Sciatic nerve (tissue), 2 donors: ENCODE results near the gene LRP1B. TPM values are rescaled to one million over a fixed set of nuclear protein-coding genes. Genes with fewer than 3 reads are reported as not detected.
"Not testable (repeated sequence)": the region's sequence is repeated elsewhere in the genome, so short reads cannot be mapped to it uniquely, and the experiment has no call there.

ENCODE experiments used
- ATAC-seq: fragments of 200-7000 bp; cut with Tn5 transposase; one replicate; pipeline ENCODE4 v1.9.1; 2020; ENCODE audit warnings: mild to moderate bottlenecking, moderate library complexity
- DNase-seq: peaks from one replicate; pipeline ENCODE4 v3.0.0-alpha.2; 2020; ENCODE audit warnings: low spot score
- intact Hi-C: fragments of 100-400 bp; cut with DNase I; formaldehyde crosslinking; loops from one replicate; pipeline ENCODE4 v1.14.2; 2022
- total RNA-seq: library from RNA; stranded (reverse); fragmentation: NEBNext Ultra II Directional; extraction: Animal tissue kit (Norgen Biotek cat#: 25700); gene quantifications from one replicate; pipeline ENCODE4 v1.2.1, GENCODE V29; 2021
- donor health status: DM: no; HTN: no; CAD: no.
- donor health status: DM: no; HTN: no; CAD: no.

Gene LRP1B
- total RNA-seq, 1 donor from 2014 or later: 0.62 TPM

DNA sequence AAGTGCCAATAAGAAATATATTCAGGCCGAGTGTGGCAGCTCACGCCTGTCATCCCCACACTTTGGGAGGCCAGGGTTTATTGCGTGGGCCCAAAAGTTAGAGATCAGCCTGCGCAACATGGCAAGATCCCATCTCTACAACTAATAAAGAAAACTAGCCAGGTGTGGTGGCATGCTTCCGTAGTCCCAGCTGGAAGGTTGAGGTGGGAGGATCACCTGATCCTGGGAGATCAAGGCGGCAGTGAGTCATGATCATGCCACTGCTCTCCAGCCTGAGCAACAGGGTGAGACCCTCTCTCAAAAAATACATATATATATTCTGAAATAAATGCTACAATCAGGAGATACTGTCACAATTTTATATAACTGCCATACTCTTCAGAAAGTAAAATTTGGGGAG, 1745.9 kb downstream of the LRP1B start:
- intact Hi-C loops: no loop called here
- no peak for DNase-seq
- no peak for ATAC-seq

DNA sequence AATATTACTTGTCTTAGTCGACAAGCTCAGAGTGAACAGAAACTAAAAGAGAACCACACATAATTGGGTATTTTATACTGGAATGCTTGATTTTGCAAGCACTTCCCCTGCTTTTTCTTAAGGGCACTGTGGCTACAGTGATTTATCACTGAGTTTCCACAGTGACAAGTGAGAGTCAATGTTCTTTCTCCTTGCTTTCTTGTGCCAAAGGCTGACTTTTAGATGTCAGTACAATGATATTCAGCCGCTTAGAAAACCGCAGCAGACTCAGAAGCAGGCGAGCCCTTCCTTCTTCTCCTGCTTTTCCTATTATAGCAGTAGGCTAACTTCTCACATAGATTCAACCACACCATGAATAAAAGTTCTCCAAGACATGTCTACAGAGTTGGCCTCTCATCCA, 1747.0 kb downstream of the LRP1B start:
- no peak for DNase-seq
- intact Hi-C loops: no loop called here
- no peak for ATAC-seq

DNA sequence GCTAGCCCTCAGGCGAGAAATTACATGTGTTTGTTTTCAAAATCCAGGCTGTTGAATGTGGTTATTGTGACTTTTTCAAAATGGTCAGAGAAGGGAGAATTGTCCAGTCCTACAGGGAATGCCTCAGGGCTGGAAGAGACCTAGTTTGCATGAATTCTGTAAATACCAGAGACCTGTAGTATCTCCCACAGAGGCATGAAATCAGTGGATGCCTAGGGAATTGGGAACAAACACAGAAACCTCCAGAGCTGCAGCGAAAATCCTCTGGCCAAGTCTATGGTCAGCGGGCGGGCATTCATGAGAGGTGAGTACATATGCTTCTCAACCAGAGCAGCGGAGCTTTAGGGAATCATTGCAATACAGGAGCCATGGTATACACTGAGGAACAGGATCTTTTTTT, 1754.1 kb downstream of the LRP1B start:
- no peak for DNase-seq
- intact Hi-C loops: no loop called here
- ATAC-seq: peak; percentile 45

DNA sequence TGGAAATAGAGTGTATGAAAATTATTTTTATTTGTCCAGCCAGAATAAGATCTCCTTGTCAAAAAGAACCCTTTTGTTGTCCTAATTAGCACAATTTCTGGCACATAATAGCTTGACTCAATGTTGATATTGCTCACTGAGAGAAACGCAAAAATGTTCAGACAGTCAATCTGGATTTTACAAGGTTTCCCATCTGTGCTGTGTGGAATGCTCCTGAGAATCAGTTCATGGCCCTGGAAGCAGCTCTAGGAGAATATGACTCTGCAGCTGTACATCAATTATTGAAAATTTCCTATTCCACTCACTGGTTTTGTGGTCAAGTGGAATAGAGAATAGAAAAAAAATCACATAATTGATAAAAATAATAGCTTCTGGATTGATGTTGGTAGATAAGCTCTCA, 1767.7 kb downstream of the LRP1B start:
- intact Hi-C loops: no loop called here
- ATAC-seq (no peak), DNase-seq (no peak)

DNA sequence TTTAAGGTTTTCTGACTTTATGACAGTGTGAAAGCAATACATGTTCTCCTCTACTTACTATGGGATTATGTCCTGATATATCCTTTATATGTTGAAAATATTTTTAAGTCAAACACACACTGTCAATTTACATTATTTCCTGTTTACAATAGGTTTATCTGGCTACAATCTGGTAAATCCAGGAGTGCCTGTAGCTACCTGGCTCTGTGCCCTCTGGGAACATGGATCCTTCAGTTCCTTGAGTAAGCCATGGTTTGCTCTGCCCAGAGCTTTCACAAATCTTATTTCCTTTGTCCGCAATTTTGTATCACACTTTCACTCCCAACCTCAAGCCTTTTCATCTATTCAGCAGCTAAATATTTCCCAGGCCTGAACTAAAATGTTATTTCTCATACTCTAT, 1768.5 kb downstream of the LRP1B start:
- DNase-seq (no peak), ATAC-seq (no peak)
- intact Hi-C loops: no loop called here

DNA sequence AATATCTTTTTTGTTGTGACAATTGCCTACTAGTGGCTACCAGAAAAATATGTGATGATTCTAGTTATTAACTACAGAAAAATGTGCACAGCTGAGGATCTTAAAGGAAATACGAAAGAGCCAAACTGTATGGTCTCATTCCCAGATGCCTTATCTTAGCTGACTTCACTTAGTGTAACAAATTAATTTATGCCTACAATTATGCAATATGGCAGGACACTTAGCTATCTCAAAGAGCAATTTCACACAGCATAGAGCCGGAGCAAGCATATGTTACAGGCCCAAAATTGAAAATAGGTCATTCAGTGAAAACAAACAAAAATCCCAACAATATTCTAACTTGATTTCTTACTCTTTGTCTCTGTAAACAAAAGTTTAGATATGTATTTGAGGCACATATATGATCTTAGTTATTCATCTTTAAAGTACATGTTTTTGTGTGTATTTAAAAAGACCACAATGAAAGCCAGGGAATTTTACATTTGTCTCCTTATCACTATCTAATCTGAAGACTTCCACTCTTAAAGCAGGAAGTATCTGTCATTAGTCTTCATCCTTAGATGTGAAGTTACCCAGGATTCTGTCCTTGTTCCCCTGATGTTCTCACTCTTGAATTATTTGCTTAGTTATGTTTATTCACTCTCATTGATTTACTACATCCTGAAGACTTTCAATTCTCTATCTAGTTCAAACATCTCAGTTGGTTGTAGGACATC, 1771.6 kb downstream of the LRP1B start:
- intact Hi-C loops: no loop called here
- ATAC-seq: no peak
- no peak for DNase-seq

DNA sequence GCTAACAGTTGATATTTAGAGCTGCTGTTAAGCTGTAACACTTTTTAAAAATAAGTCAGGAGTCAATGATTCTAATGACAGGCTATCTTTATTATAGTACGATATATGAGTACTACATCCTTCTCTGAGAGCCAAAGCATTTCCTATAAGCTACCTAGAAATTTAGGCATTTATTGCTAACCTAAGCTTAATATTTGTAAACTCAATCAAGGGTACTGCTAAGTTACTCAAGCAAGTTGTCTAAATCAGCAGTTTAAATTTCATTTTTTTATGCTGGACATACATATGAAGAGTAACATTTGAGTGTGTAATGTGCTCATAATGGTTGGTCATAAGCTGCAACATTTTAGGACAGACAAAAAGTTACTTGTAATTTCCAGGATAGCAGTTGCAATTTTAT, 1774.1 kb downstream of the LRP1B start:
- intact Hi-C loops: no loop called here
- ATAC-seq: no peak
- DNase-seq: no peak

DNA sequence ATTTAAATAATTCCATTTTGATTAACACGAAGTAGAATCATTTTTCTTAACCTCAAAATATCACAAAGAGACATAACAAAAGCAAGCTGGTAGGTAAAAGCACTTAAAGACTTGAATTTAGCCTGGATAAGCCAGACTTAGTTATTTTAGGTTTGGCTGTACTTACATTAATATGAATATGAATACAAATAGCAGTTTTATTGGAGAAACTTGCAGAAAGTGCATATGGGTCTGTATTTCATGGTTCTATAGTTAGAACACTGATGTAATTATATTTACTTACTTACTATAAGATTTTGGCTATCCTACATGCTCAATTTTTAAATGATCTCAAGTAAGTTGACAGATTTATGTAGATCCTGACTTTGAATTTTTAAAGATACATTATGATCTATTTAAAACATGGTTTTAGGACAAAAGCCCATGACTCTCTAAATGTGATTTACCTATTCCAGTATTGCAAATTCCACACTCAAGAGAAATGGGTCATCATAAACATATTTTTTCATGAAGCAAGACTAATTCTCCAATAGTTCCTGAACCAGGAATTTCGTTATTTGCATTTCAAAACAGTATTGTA, 1775.2 kb downstream of the LRP1B start:
- no peak for ATAC-seq
- no peak for DNase-seq
- intact Hi-C loops: no loop called here

DNA sequence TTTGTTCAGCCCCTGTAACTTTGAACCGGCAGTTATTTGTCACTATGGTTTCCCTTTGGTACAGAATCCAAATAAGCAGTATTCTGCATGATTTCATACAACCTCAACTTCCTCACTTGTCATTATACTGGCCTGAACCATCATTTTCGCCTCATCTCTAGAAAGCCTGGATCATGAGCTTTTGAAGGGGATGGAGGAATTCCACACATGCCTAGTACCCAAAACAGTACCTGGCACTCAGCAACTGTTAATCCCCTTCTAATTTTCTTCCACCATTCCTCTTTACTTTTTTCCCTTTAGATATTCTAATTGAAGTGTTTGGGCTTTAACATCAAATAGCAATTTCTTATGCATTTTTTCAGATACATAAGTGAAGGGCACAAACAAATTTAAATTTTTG, 1776.3 kb downstream of the LRP1B start:
- intact Hi-C loops: no loop called here
- no peak for ATAC-seq
- DNase-seq: no peak

DNA sequence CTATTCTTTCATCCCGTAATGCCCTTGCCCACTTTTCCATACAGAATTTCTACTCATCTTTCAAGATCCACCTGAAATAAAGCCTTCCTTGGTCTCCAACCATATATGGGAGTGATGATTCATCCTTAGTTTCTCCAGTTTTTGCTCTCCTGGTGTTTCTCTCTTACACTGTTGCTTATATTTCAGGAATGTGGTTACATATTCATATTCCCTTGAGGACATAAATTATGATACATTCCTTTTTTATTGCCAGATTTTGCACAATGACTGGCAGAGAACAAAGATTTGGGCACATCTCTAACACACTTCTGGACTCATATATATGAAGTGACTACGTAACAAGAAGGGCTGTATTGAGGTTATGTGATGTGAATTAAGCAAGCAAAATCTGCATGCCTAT, 1777.3 kb downstream of the LRP1B start:
- intact Hi-C loops: no loop called here
- ATAC-seq: no peak

DNA sequence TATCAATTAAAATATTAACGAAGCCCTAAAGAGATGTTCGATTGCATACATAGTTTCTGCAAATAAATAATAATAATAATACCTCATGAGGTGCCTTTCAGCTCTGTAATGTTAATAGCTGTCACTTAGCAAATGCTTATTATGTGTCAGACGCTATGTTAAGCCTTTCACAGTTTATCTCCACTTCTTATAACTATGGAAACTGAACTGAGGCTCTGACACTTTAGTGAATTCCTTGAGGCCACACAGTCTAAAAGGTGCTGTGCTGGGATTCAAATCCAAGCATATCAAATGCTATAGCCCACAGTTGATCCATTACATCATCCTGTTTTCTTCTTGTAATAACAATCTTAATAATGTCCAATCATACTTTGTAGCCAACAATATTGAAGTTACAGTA, 1779.1 kb downstream of the LRP1B start:
- intact Hi-C loops: no loop called here
- DNase-seq: no peak
- no peak for ATAC-seq

More for the DNA sequence above, 1777.3 kb downstream of the LRP1B start:
- DNase-seq: no peak

DNA sequence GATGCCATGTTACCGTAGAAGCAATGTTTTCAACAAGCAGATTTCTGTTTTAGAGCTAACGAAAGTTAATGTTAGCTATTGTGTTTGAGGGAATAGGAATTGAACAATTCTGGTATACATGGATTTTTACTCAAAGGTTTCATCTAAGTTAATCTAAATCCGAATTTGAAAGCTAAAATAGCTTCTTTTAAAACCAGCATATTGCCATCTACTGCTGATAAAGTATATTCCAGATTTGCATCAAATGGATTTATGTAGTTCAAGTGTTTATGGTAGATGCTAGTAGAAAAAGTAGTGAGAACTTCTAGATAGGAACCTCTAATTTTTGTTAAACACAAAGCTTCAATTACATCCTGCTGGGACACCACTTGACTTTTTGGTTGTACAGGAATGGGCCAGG, 1781.1 kb downstream of the LRP1B start:
- ATAC-seq (no peak), DNase-seq (no peak)

DNA sequence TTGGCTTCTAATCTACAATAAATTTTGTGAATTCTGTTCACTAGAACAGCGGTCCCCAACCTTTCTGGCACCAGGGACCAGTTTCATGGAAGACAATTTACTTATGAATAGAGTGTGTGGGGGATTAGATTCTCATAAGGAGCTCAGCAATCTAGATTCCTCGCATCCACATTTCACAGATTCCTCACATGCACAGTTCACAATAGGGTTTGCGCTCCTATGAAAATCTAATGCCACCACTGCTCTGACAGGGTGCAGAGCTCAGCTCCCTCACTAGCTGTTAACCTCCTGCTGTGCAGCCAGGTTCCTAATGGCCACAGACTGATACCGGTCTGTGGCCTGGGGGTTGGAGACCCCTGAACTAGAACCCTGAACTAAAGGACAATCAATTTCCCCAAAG, 1782.0 kb downstream of the LRP1B start:
- no peak for DNase-seq
- intact Hi-C loops: no loop called here
- no peak for ATAC-seq

More for the DNA sequence above, 1781.1 kb downstream of the LRP1B start:
- intact Hi-C loops: no loop called here

DNA sequence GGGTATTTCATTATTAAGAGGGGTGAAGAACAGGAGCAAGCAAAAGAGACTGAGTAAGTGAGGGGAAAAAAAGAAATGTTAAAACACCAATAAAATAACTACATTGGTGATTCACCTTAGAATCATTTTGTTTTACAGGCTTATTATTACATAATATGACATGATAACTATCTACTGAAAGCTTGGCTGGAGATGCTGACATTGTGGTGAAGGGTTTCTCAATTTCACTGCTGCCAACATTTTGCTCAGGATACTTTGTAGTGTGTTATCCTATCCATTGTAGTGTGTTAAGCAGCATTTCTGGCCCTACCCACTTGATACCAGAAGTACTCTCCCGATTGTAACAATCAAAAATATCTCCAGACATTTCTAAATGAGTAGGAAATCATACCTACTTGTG, 1786.0 kb downstream of the LRP1B start:
- ATAC-seq (no peak), DNase-seq (no peak)
- intact Hi-C loops: no loop called here

DNA sequence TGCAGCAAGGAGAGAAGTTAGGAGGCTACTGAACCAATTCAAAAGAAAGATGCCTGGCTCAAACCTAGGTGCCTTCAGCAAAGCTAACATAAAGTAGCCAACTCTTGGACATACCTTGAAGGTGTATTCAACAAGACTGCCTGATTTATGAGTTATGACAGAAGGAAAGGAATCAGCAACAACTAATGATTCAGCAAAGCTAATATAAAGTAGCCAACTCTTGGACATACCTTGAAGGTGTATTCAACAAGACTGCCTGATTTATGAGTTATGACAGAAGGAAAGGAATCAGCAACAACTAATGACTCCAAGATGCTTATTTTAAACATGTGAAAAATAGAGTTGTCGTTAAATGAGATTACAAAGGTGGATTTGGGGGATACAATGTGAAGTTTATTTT, 1786.5 kb downstream of the LRP1B start:
- intact Hi-C loops, ATAC-seq, DNase-seq: not testable (repeated sequence)

DNA sequence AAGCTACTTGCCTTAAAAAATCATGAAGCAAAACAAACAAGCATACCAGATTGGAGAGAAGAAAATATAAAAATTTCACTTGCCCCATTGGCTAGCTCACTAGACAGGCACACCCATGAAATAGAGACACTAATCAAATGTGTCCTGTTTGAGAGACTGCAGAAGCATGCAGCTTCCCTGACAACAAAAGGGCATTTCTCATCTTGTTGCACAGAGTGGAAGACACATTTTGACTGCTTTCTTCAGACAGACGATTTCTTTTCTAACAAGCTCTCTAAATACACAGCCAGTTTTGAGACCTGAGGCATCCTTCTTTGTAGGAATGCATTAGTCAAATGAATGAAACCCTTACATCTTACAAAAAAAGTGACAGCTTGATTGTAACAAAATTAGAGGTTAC, 1792.0 kb downstream of the LRP1B start:
- no peak for DNase-seq
- intact Hi-C loops: no loop called here
- ATAC-seq: no peak

DNA sequence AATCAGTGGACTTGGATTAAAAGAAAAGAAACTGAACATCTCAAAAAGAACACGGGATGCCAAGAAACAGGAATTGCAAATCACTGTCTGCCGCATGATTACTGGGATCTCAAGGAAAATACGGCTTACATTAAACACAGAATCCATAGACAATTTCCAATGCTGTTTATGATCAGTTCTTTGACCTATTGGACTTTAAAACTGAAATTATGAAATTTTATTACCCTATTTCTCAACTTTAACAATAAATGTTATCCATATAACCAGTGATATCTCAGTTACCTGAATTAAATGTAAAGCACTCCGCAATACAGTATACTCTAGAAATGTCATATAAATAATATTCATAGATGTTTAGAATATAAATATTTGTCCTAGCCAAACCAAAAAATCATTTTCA, 1793.8 kb downstream of the LRP1B start:
- DNase-seq: no peak
- ATAC-seq: no peak
- intact Hi-C loops: no loop called here

DNA sequence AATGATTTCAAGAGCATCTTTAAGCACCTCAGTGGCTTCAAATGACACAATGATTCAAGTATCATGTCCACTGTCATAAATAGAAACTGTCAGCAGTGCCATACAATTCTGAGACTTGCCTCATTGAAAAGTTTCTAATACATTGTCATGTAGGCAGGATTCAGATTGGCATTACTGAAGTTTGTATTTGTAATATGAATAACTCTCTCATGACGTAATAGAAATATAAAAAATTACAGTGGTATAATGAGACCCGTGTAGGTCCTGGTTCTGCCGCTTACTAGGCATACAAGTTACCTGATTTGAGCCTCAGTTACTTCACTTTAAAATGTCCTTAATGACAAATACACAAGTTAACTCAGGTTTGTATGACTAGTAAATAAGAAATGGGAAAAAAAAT, 1814.5 kb downstream of the LRP1B start:
- DNase-seq: no peak
- intact Hi-C loops: no loop called here
- no peak for ATAC-seq

DNA sequence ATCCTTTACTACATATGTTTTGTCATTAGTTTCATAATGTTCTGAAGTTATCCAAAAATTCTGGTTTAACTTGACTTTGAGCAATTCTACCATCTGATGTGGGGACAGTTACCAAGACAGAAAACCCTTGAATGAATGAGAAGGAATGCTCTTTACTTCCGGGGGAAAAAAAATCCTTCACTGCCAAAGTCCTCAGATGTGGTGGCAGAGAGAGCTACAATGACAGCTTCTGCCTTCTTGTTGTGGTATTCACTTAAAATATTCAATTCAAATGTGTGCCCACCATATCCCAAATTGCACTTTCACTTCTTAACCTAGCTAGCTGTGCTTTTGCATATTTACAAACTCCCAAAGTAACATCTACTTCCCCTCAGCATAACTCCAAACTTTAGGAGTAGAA, 1818.9 kb downstream of the LRP1B start:
- intact Hi-C loops: no loop called here
- ATAC-seq: no peak
- no peak for DNase-seq

DNA sequence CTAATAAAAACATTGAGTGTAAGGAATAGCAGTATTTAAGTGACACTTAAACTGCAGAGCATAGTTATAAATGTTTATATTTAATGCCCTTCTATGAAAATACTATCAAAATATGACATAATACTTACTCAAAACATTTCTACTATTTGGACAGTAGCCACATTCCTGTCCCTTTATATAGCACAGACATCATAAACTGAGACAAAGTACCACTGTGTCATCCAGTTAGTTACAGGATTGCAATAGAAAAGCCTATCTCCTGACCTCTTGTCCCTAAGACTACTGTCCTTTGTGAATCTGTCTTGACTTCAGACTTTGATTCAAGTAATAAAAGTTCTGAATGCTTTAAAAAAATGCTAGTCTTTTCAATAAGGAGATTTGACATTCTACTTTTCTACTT, 1822.1 kb downstream of the LRP1B start:
- DNase-seq (no peak), ATAC-seq (no peak)
- intact Hi-C loops: no loop called here

DNA sequence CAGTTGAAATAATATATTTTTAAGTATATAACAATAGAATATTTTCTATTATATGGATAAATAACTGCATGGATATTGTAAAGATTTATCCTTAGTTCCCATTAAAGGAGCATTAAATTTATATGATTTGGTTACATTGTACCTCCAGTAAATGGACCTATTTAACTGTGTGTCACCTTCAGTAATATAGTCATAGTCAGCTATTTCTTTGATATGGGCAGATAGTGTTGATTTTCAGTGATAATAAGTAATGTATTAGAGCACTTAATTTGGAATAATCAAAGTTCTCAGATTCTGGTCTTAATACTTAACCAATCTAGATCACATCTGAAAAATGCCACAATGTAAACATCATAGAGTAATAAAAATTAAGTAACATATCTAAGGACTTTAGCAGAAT, 1823.3 kb downstream of the LRP1B start:
- ATAC-seq: no peak
- no peak for DNase-seq
- intact Hi-C loops: no loop called here
